ENCODE measurements around the gene PTPMT1. TPM values are rescaled to one million over a fixed set of nuclear protein-coding genes. Genes with fewer than 3 reads are reported as not detected.

Gene PTPMT1
- total and polyA plus RNA-seq, 2 experiments from 2014 or later = 106 to 109 TPM

GRCh38 chr11:47609675-47610074 lies 44.3 kb downstream of the PTPMT1 start (continued):
- TF ChIP-seq, protein P1, sequence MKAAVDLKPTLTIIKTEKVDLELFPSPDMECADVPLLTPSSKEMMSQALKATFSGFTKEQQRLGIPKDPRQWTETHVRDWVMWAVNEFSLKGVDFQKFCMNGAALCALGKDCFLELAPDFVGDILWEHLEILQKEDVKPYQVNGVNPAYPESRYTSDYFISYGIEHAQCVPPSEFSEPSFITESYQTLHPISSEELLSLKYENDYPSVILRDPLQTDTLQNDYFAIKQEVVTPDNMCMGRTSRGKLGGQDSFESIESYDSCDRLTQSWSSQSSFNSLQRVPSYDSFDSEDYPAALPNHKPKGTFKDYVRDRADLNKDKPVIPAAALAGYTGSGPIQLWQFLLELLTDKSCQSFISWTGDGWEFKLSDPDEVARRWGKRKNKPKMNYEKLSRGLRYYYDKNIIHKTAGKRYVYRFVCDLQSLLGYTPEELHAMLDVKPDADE (IDR thresholded peaks at IDR 0.05) = no peak
- no peak for TF ChIP-seq CREB1 (CRISPR knock-in tag; IDR thresholded peaks at IDR 0.05; ENCODE audit: low read depth)
- TF ChIP-seq EZH2phosphoT487 (IDR thresholded peaks at IDR 0.05; ENCODE audit: unreplicated experiment) = no peak
- no peak for TF ChIP-seq STAT1 (IDR thresholded peaks at IDR 0.05; ENCODE audit: unreplicated experiment)
- no peak for TF ChIP-seq EZH2 (IDR thresholded peaks at IDR 0.05; ENCODE audit: low read depth, unreplicated experiment)
- no peak for TF ChIP-seq CTCF (conservative IDR thresholded peaks at IDR 0.05; ENCODE audit: low read depth in 2 of 2)

- Histone ChIP-seq H3K9me2 (ENCODE audit: insufficient read depth) (no peaks in the 10 kb centered on the region), H3K36me3 (ENCODE audit: insufficient read depth) (no peaks in the 10 kb centered on the region), H2AFZ (no peak overlapping the region), H3K4me1 (ENCODE audit: insufficient read depth) (no peaks in the 10 kb centered on the region), H3F3A (replicated peaks; ENCODE audit: low read depth) (no peaks in the 10 kb centered on the region), H4K20me1 (replicated peaks; ENCODE audit: insufficient read depth) (peaks cover 4% of the 10 kb centered on the region; the same call in 1 of the 2 replicates), H3K27ac (ENCODE audit: low read depth) (no peak overlapping the region), H3K79me2 (replicated peaks; ENCODE audit: insufficient read depth) (no peaks in the 10 kb centered on the region), H3K27me3 (ENCODE audit: insufficient read depth) (no peaks in the 10 kb centered on the region), H3K4me2 (no peak overlapping the region), H3K4me3 (no peak overlapping the region)
- no peak overlapping the region for H3K4me3 Mint-ChIP-seq
- peaks cover 2% of the 10 kb centered on the region; the same call in 2 of the 3 replicates for H3K4me1 Mint-ChIP-seq
- H3K9me3 Mint-ChIP-seq = no peaks in the 10 kb centered on the region
- no peak for DNase-seq (ENCODE audit: low spot score)
- ATAC-seq = no peak
- H3K27ac Mint-ChIP-seq = no peak overlapping the region
- peaks cover 5% of the 10 kb centered on the region for H3K27me3 Mint-ChIP-seq (ENCODE audit: insufficient read depth, low read depth, poor library complexity)
- H3K36me3 Mint-ChIP-seq (ENCODE audit: low read depth) = no peaks in the 10 kb centered on the region
- TF ChIP-seq NANOG (IDR thresholded peaks at IDR 0.05; ENCODE audit: borderline replicate concordance) = no peak
- TF ChIP-seq POLR2AphosphoS5 (IDR thresholded peaks at IDR 0.05; ENCODE audit: low read depth) = no peak
- TF ChIP-seq ZNF462 (CRISPR knock-in tag; IDR thresholded peaks at IDR 0.05) = no peak
- TF ChIP-seq EZH2 (IDR thresholded peaks at IDR 0.05; ENCODE audit: low read depth, unreplicated experiment) = no peak
- no peak for TF ChIP-seq STAT1 (IDR thresholded peaks at IDR 0.05; ENCODE audit: unreplicated experiment)
- no peak for TF ChIP-seq EZH2phosphoT487 (IDR thresholded peaks at IDR 0.05; ENCODE audit: unreplicated experiment)
- TF ChIP-seq, protein P1 (IDR thresholded peaks at IDR 0.05) = no peak
- TF ChIP-seq, protein P2, sequence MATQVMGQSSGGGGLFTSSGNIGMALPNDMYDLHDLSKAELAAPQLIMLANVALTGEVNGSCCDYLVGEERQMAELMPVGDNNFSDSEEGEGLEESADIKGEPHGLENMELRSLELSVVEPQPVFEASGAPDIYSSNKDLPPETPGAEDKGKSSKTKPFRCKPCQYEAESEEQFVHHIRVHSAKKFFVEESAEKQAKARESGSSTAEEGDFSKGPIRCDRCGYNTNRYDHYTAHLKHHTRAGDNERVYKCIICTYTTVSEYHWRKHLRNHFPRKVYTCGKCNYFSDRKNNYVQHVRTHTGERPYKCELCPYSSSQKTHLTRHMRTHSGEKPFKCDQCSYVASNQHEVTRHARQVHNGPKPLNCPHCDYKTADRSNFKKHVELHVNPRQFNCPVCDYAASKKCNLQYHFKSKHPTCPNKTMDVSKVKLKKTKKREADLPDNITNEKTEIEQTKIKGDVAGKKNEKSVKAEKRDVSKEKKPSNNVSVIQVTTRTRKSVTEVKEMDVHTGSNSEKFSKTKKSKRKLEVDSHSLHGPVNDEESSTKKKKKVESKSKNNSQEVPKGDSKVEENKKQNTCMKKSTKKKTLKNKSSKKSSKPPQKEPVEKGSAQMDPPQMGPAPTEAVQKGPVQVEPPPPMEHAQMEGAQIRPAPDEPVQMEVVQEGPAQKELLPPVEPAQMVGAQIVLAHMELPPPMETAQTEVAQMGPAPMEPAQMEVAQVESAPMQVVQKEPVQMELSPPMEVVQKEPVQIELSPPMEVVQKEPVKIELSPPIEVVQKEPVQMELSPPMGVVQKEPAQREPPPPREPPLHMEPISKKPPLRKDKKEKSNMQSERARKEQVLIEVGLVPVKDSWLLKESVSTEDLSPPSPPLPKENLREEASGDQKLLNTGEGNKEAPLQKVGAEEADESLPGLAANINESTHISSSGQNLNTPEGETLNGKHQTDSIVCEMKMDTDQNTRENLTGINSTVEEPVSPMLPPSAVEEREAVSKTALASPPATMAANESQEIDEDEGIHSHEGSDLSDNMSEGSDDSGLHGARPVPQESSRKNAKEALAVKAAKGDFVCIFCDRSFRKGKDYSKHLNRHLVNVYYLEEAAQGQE (IDR thresholded peaks at IDR 0.05; ENCODE audit: unreplicated experiment) = no peak
Measured at GRCh38 chr11:47611348-47611794, 46.0 kb downstream of the PTPMT1 start.

Measured in GM23338 (cell line).